Measurements from ENCODE around the gene FUS.

DNA sequence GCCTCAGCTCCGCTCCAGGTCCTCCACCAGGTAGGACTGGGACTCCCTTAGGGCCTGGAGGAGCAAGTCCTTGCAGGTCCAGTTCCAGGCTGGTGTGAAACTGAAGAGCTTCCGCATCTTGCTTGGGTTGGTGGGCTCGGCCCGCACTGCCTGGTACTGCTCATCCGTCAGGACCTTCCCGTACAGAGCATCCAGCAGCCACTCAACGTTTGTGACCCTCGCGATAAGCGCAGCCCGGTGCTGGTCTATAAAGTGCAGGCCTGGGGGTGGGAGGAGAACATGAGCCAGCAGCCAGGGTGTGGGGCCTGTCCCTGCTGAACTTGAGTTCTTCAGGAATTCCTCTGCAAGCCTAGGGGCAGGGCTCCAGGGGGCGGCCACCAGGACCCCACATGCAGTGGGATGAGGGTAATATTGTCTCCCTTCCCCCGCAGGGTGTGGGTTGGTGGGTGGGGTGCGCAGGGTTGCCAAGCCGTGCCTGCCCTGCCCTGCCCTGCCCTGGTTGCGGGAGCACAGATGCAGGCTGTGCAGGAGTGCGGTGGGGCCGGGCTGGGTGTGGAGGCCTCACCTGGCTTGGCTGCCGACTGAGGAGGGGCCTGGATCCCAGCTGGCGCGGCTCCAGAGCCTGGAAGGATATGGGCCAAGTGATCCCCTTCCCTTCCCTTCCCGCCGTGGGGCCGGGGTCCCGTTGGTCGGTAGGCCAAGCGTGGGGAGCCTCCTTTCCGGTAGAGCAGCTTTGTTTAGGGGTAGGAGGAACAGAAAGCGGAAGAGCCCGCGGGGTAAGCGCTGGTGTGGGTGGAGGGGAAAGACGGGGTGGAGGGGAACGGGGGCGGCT, 21.9 kb downstream of the FUS start:
- TF ChIP-seq, protein P1, sequence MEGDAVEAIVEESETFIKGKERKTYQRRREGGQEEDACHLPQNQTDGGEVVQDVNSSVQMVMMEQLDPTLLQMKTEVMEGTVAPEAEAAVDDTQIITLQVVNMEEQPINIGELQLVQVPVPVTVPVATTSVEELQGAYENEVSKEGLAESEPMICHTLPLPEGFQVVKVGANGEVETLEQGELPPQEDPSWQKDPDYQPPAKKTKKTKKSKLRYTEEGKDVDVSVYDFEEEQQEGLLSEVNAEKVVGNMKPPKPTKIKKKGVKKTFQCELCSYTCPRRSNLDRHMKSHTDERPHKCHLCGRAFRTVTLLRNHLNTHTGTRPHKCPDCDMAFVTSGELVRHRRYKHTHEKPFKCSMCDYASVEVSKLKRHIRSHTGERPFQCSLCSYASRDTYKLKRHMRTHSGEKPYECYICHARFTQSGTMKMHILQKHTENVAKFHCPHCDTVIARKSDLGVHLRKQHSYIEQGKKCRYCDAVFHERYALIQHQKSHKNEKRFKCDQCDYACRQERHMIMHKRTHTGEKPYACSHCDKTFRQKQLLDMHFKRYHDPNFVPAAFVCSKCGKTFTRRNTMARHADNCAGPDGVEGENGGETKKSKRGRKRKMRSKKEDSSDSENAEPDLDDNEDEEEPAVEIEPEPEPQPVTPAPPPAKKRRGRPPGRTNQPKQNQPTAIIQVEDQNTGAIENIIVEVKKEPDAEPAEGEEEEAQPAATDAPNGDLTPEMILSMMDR (tag by site-specific recombination; IDR thresholded peaks at IDR 0.05), result no peak
- TF ChIP-seq SP2 (tag by site-specific recombination; IDR thresholded peaks at IDR 0.05) (no peak), ZNF664 (tag by site-specific recombination; IDR thresholded peaks at IDR 0.05) (no peak), ZNF266 (tag by site-specific recombination; IDR thresholded peaks at IDR 0.05; ENCODE audit: low read depth) (no peak), ZNF792 (tag by site-specific recombination; IDR thresholded peaks at IDR 0.05) (no peak), KLF10 (tag by site-specific recombination; IDR thresholded peaks at IDR 0.05) (no peak)
- TF ChIP-seq, protein P2, sequence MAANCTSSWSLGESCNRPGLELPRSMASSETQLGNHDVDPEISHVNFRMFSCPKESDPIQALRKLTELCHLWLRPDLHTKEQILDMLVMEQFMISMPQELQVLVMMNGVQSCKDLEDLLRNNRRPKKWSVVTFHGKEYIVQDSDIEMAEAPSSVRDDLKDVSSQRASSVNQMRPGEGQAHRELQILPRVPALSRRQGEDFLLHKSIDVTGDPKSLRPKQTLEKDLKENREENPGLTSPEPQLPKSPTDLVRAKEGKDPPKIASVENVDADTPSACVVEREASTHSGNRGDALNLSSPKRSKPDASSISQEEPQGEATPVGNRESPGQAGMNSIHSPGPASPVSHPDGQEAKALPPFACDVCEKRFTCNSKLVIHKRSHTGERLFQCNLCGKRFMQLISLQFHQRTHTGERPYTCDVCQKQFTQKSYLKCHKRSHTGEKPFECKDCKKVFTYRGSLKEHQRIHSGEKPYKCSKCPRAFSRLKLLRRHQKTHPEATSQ (tag by site-specific recombination; IDR thresholded peaks at IDR 0.05), result no peak

Data from HEK293 (cell line).